Prostate gland (tissue), 2 donors: ENCODE results near the gene MRPS25. TPM values are rescaled to one million over a fixed set of nuclear protein-coding genes. Genes with fewer than 3 reads are reported as not detected.

Experiments
- DNase-seq: peaks from one replicate; pipeline ENCODE4 v3.0.0-alpha.2; 2019; ENCODE audit warnings: low spot score
- H3K27ac ChIP-seq, 2 donors: fragments of 200-600 bp; sonication (generic); 2 replicates each; pipeline ENCODE4 v1.5.1; 2017 to 2019
- H3K27me3 ChIP-seq: fragments of 200-600 bp; sonication (generic); replicated peaks from 2 replicates; pipeline ENCODE4 v1.5.1; 2019; ENCODE audit not compliant: insufficient read depth
- H3K36me3 ChIP-seq, 2 donors: fragments of 200-600 bp; sonication (generic); 1 replicate in 1 of 2; 2 replicates in 1 of 2; pipeline versions ENCODE4 v1.5.1 to v1.8.1; 2017 to 2019
- H3K4me1 ChIP-seq: fragments of 200-600 bp; sonication (generic); replicated peaks from 2 replicates; pipeline ENCODE4 v1.5.1; 2019
- H3K4me3 ChIP-seq, 2 donors: fragments of 200-600 bp; sonication (generic); 2 replicates each; pipeline ENCODE4 v1.5.1; 2017 to 2019
- H3K9me3 ChIP-seq: fragments of 200-600 bp; sonication (generic); 2 replicates; pipeline ENCODE4 v1.5.1; 2017
- POLR2A ChIP-seq: fragments of 450-650 bp; IDR thresholded peaks from one replicate; pipeline ENCODE4 v1.6.1; 2016; ENCODE audit warnings: antibody characterized with exemption, mild to moderate bottlenecking
- POLR2AphosphoS5 ChIP-seq: sonication (generic); formaldehyde crosslinking; IDR thresholded peaks from one replicate; pipeline ENCODE4 v1.6.1; 2017; ENCODE audit warnings: antibody characterized with exemption
- WGBS: methylation state at CpG from one replicate; pipeline ENCODE4 v1.1.5; 2018; 5-methylcytosine and 5-hydroxymethylcytosine counted together
- intact Hi-C: fragments of 100-400 bp; cut with DNase I; formaldehyde crosslinking; loops from one replicate; pipeline ENCODE4 v1.14.2; 2022
- total RNA-seq, 2 donors: library from RNA; depleted of rRNA; stranded (reverse); fragments of >200 nt; gene quantifications; one replicate each; pipeline ENCODE4 v1.1.0, GENCODE V29; 2016
- TF ChIP-seq, protein P1 (sequence below), 4 experiments: fragments of 200-600 bp in 2 of 4; fragments of 450-650 bp in 2 of 4; sonication (generic) in 2 of 4; IDR thresholded peaks; 1 replicate in 3 of 4; 2 replicates in 1 of 4; pipeline ENCODE4 v1.5.1; 2016 to 2019; ENCODE audit warnings: antibody characterized with exemption in 4 of 4, mild to moderate bottlenecking in 2 of 4, moderate library complexity in 2 of 4

MRPS25 gene
- total RNA-seq, 2 donors from 2014 or later = 16.6 to 49.1 TPM

DNA sequence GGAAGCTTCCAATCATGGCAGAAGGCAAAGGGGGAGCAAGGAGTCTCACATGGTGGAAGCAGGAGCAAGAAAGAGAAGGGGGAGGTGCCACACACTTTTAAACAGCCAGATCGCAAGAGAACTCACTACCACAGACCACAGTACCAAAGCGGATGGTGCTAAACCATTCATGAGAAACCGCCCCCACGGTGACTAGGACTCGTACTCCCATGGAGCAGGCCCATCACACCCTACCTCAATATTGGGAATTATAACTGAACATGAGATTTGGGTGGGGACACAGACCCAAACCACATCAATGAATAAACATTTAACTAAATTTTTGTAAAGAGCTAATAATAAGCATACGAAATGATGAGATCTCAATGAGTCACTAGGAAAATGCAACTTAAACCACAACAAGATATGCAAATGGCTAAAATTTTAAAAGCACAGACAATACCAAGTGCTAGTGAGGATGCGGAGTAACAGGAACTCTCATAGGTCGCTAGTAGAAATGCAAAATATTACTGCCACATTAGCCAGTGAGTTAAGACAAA, 10.0 kb downstream of the MRPS25 start:
- Histone ChIP-seq H3K9me3 (no peaks in the 10 kb centered on the region), H3K27ac (no peak overlapping the region), H3K36me3 (peaks cover 2 to 9% of the 10 kb centered on the region in 2 donors), H3K4me3 (no peak overlapping the region), H3K4me1 (no peaks in the 10 kb centered on the region), H3K27me3 (no peaks in the 10 kb centered on the region)
- intact Hi-C loops = no loop called here
- TF ChIP-seq POLR2A (no peak), POLR2AphosphoS5 (no peak)
- TF ChIP-seq, protein P1, sequence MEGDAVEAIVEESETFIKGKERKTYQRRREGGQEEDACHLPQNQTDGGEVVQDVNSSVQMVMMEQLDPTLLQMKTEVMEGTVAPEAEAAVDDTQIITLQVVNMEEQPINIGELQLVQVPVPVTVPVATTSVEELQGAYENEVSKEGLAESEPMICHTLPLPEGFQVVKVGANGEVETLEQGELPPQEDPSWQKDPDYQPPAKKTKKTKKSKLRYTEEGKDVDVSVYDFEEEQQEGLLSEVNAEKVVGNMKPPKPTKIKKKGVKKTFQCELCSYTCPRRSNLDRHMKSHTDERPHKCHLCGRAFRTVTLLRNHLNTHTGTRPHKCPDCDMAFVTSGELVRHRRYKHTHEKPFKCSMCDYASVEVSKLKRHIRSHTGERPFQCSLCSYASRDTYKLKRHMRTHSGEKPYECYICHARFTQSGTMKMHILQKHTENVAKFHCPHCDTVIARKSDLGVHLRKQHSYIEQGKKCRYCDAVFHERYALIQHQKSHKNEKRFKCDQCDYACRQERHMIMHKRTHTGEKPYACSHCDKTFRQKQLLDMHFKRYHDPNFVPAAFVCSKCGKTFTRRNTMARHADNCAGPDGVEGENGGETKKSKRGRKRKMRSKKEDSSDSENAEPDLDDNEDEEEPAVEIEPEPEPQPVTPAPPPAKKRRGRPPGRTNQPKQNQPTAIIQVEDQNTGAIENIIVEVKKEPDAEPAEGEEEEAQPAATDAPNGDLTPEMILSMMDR (IDR thresholded peaks at IDR 0.05) = no peak
- 89% methylated on average over 8 of the region's 8 CpGs for WGBS
- no peak for DNase-seq

DNA sequence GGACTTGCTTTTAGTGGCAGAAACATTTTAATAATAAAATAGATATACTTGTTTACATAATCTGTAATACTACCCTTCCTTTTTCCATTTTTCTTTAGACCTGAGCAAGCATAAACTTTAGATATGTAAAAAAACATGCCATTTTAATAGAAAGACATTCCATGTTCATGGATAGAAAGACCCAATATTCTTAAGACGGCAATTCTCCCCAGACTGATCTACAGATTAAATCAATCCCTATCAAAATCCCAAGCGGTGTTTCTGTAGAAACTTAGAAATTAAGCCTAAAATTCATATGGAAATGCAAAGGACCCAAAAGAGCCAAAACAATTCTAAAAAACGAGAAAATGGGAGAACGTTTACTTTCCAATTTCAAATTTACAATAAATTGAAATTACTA, 11.6 kb downstream of the MRPS25 start:
- TF ChIP-seq POLR2AphosphoS5 = no peak
- TF ChIP-seq POLR2A = no peak
- TF ChIP-seq, protein P1 (IDR thresholded peaks at IDR 0.05) = no peak
- H3K4me3 ChIP-seq = no peak overlapping the region
- no peaks in the 10 kb centered on the region for H3K9me3 ChIP-seq
- no peak overlapping the region for H3K27ac ChIP-seq
- H3K27me3 ChIP-seq = no peaks in the 10 kb centered on the region
- no peaks in the 10 kb centered on the region for H3K4me1 ChIP-seq
- intact Hi-C loops = no loop called here
- 97% methylated on average over 4 of the region's 4 CpGs for WGBS
- H3K36me3 ChIP-seq = peaks cover 2 to 6% of the 10 kb centered on the region in 2 donors
- DNase-seq = no peak

DNA sequence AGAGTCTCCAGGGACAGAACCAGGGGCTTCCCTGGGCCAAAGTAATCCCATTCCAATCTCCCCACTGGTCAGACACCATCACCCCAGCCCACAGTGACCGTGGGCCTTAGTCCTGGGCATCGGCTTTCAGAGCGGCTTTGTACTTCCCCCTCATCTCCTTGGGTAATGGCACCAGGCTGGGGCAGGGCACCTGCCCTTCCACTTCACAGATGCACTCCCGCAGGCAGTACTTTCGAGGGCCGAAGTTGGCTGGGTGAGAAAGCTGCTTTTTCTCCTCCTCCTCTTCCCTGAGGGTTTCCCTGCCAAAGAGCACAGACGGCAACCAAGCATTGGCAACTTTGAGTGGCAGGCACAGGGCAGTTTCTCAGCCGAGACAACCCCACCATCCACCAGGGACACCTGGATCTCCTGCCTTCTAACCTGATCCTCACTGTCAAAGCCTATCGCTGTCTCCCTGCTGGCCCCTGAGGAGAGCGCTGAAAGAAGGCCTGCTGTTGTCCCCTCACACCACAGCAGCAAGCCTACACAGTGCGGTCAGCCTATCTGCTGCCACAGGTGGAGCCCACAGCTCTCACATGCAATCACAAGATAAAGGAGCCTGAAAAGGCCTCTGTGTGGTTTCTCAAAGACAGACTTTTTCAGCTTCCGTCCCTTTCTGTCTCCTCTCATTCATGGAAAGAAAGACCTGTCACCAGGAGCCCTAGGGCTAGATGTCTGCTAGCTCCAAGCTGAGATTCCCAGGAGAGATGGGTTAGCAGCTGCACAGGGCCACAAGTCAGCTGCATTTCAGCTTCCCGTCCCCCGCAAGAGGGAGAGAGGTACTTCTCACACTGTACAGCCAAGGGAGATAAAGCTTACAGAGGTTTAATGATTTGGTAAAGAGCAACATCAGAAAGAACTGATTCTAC, 12.5 kb downstream of the MRPS25 start:
- H3K36me3 ChIP-seq = peaks cover 0 to 2% of the 10 kb centered on the region in 2 donors

DNA sequence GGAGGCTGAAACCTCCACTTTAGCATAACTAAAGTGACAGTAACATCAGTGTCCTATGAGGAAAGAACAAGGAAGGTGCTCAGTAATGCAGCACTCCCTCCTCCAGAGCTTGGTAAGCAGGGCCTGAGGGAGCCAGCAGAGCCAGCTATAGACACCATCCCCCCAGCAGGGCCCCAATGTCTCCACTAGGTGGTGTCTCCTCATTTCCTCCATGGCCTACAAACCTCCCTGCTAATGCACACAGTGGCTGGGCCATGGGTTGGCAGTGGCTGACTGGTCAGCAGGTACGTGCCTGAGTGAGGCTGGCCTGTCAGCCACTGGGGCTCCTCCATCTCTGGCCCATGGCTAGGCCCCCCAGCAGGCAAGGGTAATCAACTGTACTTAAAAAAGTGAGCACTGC, 13.6 kb downstream of the MRPS25 start:
- 67% methylated on average over 1 of the region's 1 CpG for WGBS
- intact Hi-C loops = no loop called here
- H3K27ac ChIP-seq = no peak overlapping the region
- no peaks in the 10 kb centered on the region for H3K9me3 ChIP-seq
- no peak for DNase-seq
- no peak overlapping the region for H3K4me3 ChIP-seq
- no peaks in the 10 kb centered on the region for H3K4me1 ChIP-seq
- peaks cover 0 to 2% of the 10 kb centered on the region in 2 donors for H3K36me3 ChIP-seq
- H3K27me3 ChIP-seq = no peaks in the 10 kb centered on the region
- no peak for TF ChIP-seq POLR2AphosphoS5
- TF ChIP-seq, protein P1 (IDR thresholded peaks at IDR 0.05) = peak in 2 of 4 experiments; percentile 24 to 27

More for the DNA sequence above, 12.5 kb downstream of the MRPS25 start:
- H3K27me3 ChIP-seq = no peaks in the 10 kb centered on the region
- intact Hi-C loops = no loop called here
- no peak overlapping the region for H3K27ac ChIP-seq
- TF ChIP-seq POLR2AphosphoS5 (no peak), POLR2A (no peak)
- TF ChIP-seq, protein P1 (IDR thresholded peaks at IDR 0.05) = no peak
- H3K4me3 ChIP-seq = no peak overlapping the region
- no peaks in the 10 kb centered on the region for H3K4me1 ChIP-seq
- WGBS = 91% methylated on average over 13 of the region's 14 CpGs
- H3K9me3 ChIP-seq = no peaks in the 10 kb centered on the region
- DNase-seq = no peak
